ENCODE measurements around the gene UTRN. TPM values are rescaled to one million over a fixed set of nuclear protein-coding genes. Genes with fewer than 3 reads are reported as not detected.

Gene UTRN
- total RNA-seq, 1 donor from 2014 or later: 36.7 TPM

DNA sequence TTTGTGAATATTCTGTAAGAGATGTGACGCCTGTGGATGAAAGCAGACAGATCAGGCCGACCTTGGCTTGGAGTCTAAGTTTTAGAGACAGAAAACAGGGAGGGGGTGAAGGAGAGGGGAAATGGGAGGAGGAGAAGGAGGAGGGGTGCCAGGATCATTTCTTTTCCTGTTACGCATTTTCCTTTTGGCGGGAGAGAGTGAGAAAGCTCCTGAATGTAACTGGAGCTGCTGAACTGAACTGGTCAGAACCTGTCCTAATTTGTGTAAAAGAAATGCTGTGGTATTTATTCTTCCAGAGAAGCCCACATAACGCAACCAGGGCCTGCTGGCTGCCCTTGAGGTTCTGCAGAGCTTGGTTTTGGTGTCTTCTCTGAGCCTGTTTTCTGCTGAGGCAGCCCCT, 41.9 kb downstream of the UTRN start:
- no peak for DNase-seq
- H3K27me3 Mint-ChIP-seq: peaks cover 8% of the 10 kb centered on the region
- H3K27ac Mint-ChIP-seq: no peak overlapping the region
- peaks cover 2% of the 10 kb centered on the region for H3K4me1 Mint-ChIP-seq
- intact Hi-C loops (cut with micrococcal nuclease): no loop called here
- H3K4me3 Mint-ChIP-seq: no peak overlapping the region
- H3K36me3 Mint-ChIP-seq (ENCODE audit: low read depth): no peaks in the 10 kb centered on the region
- no peaks in the 10 kb centered on the region for H3K9me3 Mint-ChIP-seq

DNA sequence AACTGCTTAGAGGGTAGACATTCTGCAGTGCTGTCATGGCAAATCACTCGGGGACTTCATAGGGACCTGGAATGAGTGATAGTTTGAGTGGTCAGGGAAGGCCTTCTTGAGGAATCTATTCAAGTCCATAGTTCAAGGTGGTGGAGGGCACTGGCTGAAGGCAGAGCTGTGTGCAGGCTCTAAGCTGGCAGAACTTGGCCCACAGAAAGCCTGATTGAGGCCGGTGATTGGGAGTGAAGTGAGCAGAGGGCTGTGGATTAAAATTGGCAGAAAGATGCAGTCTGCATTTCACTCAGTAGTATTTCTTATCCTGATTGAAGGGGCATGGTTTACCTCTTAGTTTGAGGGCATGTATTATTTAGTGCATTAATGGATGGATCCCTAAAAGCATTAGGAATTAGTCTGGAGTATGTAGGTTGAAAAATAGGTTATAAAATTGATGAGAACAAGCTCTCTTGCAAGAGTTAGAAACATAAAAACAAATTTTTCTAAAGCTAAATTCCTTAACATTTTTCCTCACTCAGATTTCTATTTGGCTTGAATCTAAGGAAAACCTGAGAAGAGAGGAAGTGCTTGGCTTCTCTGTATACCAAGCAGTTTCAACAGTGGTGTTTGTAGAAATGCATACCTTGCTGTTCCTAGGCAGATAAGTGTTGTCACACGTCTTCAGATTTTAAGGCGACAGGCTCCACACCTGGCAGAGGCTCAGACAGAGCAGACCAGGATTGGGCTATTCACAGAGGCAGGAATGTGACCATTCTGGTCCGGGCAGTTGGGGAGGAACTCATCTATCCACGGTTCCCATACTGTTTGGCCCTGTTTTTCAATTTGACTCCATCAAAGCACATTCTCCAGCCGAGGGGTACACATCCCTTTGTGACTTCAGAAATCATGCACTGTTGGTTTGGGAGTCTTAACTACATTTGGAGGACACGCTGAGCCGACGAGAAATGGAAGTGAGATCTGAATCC, 45.2 kb downstream of the UTRN start:
- Mint-ChIP-seq H3K27ac (no peak overlapping the region), H3K36me3 (ENCODE audit: low read depth) (no peaks in the 10 kb centered on the region), H3K4me3 (no peak overlapping the region), H3K27me3 (no peaks in the 10 kb centered on the region), H3K4me1 (peaks cover 19% of the 10 kb centered on the region), H3K9me3 (no peaks in the 10 kb centered on the region)
- intact Hi-C loops (cut with micrococcal nuclease): no loop called here
- DNase-seq: no peak

DNA sequence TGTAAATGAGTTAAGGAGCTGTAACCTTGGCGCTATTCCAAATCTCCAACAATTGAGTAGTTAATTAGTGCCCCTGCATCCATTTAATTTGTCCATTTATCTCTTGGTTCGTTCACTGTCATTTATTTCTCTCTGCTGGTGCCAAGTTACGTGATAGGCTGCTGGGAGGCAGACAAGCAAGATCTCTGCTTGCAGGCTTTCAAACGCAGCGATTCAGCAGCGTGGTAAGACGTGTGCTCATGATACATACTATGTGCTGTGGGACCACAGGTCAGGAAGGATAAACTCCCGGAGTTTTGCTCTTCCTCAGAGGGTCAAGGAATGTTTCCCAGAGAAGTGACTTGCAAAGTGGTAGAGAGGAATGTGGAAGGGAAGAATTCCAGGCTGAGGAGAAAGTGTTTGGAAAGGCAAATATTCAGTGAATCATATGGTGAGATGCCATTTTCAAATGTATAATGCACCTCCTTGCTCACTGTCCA, 46.4 kb downstream of the UTRN start:
- H3K4me3 Mint-ChIP-seq: no peak overlapping the region
- H3K4me1 Mint-ChIP-seq: peaks cover 28% of the 10 kb centered on the region
- no peak for DNase-seq
- no peaks in the 10 kb centered on the region for H3K9me3 Mint-ChIP-seq
- H3K36me3 Mint-ChIP-seq (ENCODE audit: low read depth): no peaks in the 10 kb centered on the region
- H3K27me3 Mint-ChIP-seq: no peaks in the 10 kb centered on the region
- intact Hi-C loops (cut with micrococcal nuclease): no loop called here
- H3K27ac Mint-ChIP-seq: no peak overlapping the region

DNA sequence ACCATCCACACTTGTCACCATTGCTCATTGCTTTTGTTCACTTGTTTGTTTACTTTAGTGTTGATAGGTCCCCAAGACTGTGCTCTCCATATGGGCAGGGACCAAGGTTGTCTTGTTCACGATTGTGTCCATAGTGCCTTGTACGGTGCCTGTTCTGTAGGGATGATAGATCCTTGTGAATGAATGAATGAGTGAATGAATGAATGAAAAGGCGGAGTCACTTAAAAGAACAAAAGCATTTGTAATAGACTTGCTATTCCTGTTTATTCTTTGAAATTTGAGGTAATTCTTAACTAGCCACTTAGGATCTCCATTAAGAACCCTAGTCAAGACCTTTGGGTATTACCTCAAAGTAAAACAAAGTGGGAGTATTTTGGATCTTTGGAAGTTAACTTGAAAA, 47.0 kb downstream of the UTRN start:
- intact Hi-C loops (cut with micrococcal nuclease): no loop called here
- Mint-ChIP-seq H3K27ac (no peak overlapping the region), H3K9me3 (no peaks in the 10 kb centered on the region), H3K4me1 (peaks cover 34% of the 10 kb centered on the region), H3K36me3 (ENCODE audit: low read depth) (no peaks in the 10 kb centered on the region), H3K4me3 (no peak overlapping the region), H3K27me3 (no peaks in the 10 kb centered on the region)
- DNase-seq: no peak

DNA sequence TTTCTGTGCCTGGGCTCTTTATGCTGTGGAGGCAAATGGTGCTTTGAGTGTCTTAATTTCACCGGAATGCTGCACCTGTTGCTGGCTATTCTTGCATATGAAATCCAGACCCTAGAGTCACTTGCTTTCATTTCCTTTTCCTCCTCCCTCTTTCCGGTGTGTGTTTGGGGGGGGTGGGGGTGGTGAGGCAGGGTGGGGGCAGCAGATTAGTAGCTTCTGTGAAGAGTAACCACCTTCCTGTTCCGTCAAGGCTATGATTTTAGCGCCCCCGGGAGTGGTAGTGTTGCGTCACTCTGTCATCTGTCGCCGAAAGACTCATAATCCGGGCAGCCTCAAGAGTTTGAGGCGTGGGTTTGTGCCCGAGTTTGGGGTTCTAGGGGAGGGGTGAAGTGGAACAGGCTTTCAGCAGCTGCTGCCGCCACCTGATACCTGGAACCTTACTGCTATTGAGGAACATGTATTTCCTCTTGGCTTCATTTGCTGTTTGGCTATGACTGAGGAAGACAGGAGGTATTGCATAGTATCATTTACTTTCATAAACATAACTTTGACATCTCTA, 49.1 kb downstream of the UTRN start:
- peak; percentile 85 for DNase-seq
- peak overlapping the region; percentile 79 for H3K4me3 Mint-ChIP-seq
- no peaks in the 10 kb centered on the region for H3K27me3 Mint-ChIP-seq
- H3K9me3 Mint-ChIP-seq: no peaks in the 10 kb centered on the region
- intact Hi-C loops (cut with micrococcal nuclease): loop anchor here (1.0 to 2.0 kb wide), 2 partner anchors 17 to 28 kb away; no protein-coding TSS in a partner anchor
- H3K36me3 Mint-ChIP-seq (ENCODE audit: low read depth): no peaks in the 10 kb centered on the region
- peak overlapping the region; percentile 82 for H3K27ac Mint-ChIP-seq
- H3K4me1 Mint-ChIP-seq: peaks cover 43% of the 10 kb centered on the region

Other genes with a start within 250 kb of the UTRN start
- 214 and 217 TPM in 2 replicates for gene SF3B5, start 189.8 kb upstream of the UTRN start, total RNA-seq
- 15.5 and 15.6 TPM in 2 replicates for gene STX11, start 134.8 kb upstream of the UTRN start, total RNA-seq

Data from activated CD4-positive, alpha-beta T cell treated with anti-CD3 and anti-CD28 coated beads, Interleukin-2, amount 10 ng/mL, durations not matched to agents 24 days and 14 days (primary cell).